Suppressor macrophage treated with lipopolysaccharide for 4 hours (primary cell): ENCODE results near the gene CABLES2.
"Not testable (repeated sequence)": the region's sequence is repeated elsewhere in the genome, so short reads cannot be mapped to it uniquely, and the experiment has no call there.

Experiments
- DNase-seq: peaks from one replicate; pipeline ENCODE4 v3.0.0-alpha.2; 2020

The CABLES2 gene

GRCh38 chr20:62433658-62434497 lies 26.8 kb upstream of the CABLES2 start:
- DNase-seq = no peak

- no peak for DNase-seq
These were observed 23.9 kb upstream of the CABLES2 start for GRCh38 chr20:62430866-62431447.

- DNase-seq = no peak
These were observed 23.3 kb upstream of the CABLES2 start for GRCh38 chr20:62430311-62430853.

- no peak for DNase-seq
These were observed 22.6 kb upstream of the CABLES2 start for GRCh38 chr20:62429455-62430310.

GRCh38 chr20:62428396-62429295 lies 21.6 kb upstream of the CABLES2 start:
- no peak for DNase-seq

- no peak for DNase-seq
These were observed 20.9 kb upstream of the CABLES2 start for GRCh38 chr20:62428002-62428372.

GRCh38 chr20:62427172-62428001 lies 20.3 kb upstream of the CABLES2 start, which contains the start of gene RBBP8NL:
RBBP8NL (minus strand) TSS chr20:62427539; CDS start chr20:62419647, 7,892 bp downstream.
- no peak for DNase-seq

GRCh38 chr20:62426699-62427131 lies 19.6 kb upstream of the CABLES2 start:
- no peak for DNase-seq

- DNase-seq = not testable (repeated sequence)
These were observed 18.9 kb upstream of the CABLES2 start for GRCh38 chr20:62426059-62426348.

GRCh38 chr20:62425281-62426058 lies 18.4 kb upstream of the CABLES2 start:
- no peak for DNase-seq

GRCh38 chr20:62424249-62425107 lies 17.4 kb upstream of the CABLES2 start:
- no peak for DNase-seq

- DNase-seq = no peak
These were observed 16.2 kb upstream of the CABLES2 start for GRCh38 chr20:62423326-62423706.

- no peak for DNase-seq
These were observed 15.7 kb upstream of the CABLES2 start for GRCh38 chr20:62422636-62423325.

GRCh38 chr20:62421716-62421990 lies 14.6 kb upstream of the CABLES2 start:
- no peak for DNase-seq

- no peak for DNase-seq
These were observed 14.0 kb upstream of the CABLES2 start for GRCh38 chr20:62420846-62421715.

GRCh38 chr20:62419759-62420158 lies 12.7 kb upstream of the CABLES2 start:
- DNase-seq = no peak

GRCh38 chr20:62418709-62419487 lies 11.8 kb upstream of the CABLES2 start:
- no peak for DNase-seq
